ENCODE results near the gene NEDD4L.

- TF ChIP-seq POLR2A (IDR thresholded peaks at IDR 0.05; ENCODE audit: extremely low read depth, insufficient read length) = no peak
- no peak for TF ChIP-seq CTCF (IDR thresholded peaks at IDR 0.05; ENCODE audit: low read depth, low read length)
These were observed 84.7 kb downstream of the NEDD4L start for GRCh38 chr18:58128381-58129374.
